ENCODE results near the gene SOAT2.

GRCh38 chr12:53145383-53146260, 42.3 kb downstream of the SOAT2 start:
- TF ChIP-seq CTCF (IDR thresholded peaks at IDR 0.05; ENCODE audit: low read length), result no peak
- no peak for TF ChIP-seq EZH2phosphoT487 (IDR thresholded peaks at IDR 0.05; ENCODE audit: low read length)
